ENCODE results near the gene IGSF23. TPM values are rescaled to one million over a fixed set of nuclear protein-coding genes. Genes with fewer than 3 reads are reported as not detected.
"Not testable (repeated sequence)": the region's sequence is repeated elsewhere in the genome, so short reads cannot be mapped to it uniquely, and the experiment has no call there.

The IGSF23 gene
- polyA plus RNA-seq, 3 donors = 0.62 TPM; not detected in 2

- WGBS, 3 donors = 87 to 95% (median 93%) methylated on average over 14 to 15 of the region's 15 CpGs
- no peak overlapping the region for H3K27ac ChIP-seq (ENCODE audit: low read depth, low read length)
Observed at GRCh38 chr19:44649578-44650145, 36.3 kb downstream of the IGSF23 start.

- 79 to 92% (median 92%) methylated on average over 5 of the region's 5 CpGs for WGBS, 3 donors
- H3K27ac ChIP-seq (ENCODE audit: low read depth, low read length) = no peak overlapping the region
Observed at GRCh38 chr19:44653343-44653742, 40.0 kb downstream of the IGSF23 start.

- 49 to 55% (median 49%) methylated on average over 16 of the region's 16 CpGs for WGBS, 3 donors
- no peak overlapping the region for H3K27ac ChIP-seq (ENCODE audit: low read depth, low read length)
Observed at GRCh38 chr19:44653977-44654774, 40.8 kb downstream of the IGSF23 start.

GRCh38 chr19:44657211-44657921, 44.0 kb downstream of the IGSF23 start:
- WGBS, 3 donors = 34 to 41% (median 41%) methylated on average over 25 of the region's 25 CpGs
- H3K27ac ChIP-seq (ENCODE audit: low read depth, low read length) = no peak overlapping the region

- 95 to 100% (median 97%) methylated on average over 3 of the region's 3 CpGs for WGBS, 3 donors
- H3K27ac ChIP-seq (ENCODE audit: low read depth, low read length) = no peak overlapping the region
Observed at GRCh38 chr19:44658069-44658733, 44.8 kb downstream of the IGSF23 start.

GRCh38 chr19:44660081-44660480, 46.7 kb downstream of the IGSF23 start:
- WGBS, 3 donors = 91 to 93% (median 92%) methylated on average over 4 of the region's 4 CpGs

GRCh38 chr19:44661205-44661604, 47.8 kb downstream of the IGSF23 start:
- H3K27ac ChIP-seq (ENCODE audit: low read depth, low read length) = no peak overlapping the region
- WGBS, 3 donors = 88 to 92% (median 91%) methylated on average over 11 of the region's 11 CpGs

More at GRCh38 chr19:44660081-44660480, 46.7 kb downstream of the IGSF23 start:
- no peak overlapping the region for H3K27ac ChIP-seq (ENCODE audit: low read depth, low read length)

GRCh38 chr19:44661904-44662303, 48.5 kb downstream of the IGSF23 start:
- H3K27ac ChIP-seq (ENCODE audit: low read depth, low read length) = no peak overlapping the region
- 78 to 86% (median 82%) methylated on average over 7 of the region's 7 CpGs for WGBS, 3 donors

- 62 to 82% (median 80%) methylated on average over 7 of the region's 7 CpGs for WGBS, 3 donors
- no peak overlapping the region for H3K27ac ChIP-seq (ENCODE audit: low read depth, low read length)
Observed at GRCh38 chr19:44662691-44663385, 49.5 kb downstream of the IGSF23 start.

GRCh38 chr19:44663996-44664395, 50.6 kb downstream of the IGSF23 start:
- H3K27ac ChIP-seq (ENCODE audit: low read depth, low read length) = no peak overlapping the region
- 96 to 97% (median 96%) methylated on average over 5 of the region's 5 CpGs for WGBS, 3 donors

- no peak overlapping the region for H3K27ac ChIP-seq (ENCODE audit: low read depth, low read length)
- WGBS, 3 donors = 88 to 94% (median 90%) methylated on average over 10 of the region's 10 CpGs
Observed at GRCh38 chr19:44664976-44665375, 51.6 kb downstream of the IGSF23 start.

- H3K27ac ChIP-seq (ENCODE audit: low read depth, low read length) = no peak overlapping the region
- WGBS, 3 donors = 82 to 87% (median 83%) methylated on average over 7 of the region's 7 CpGs
Observed at GRCh38 chr19:44666852-44667556, 53.6 kb downstream of the IGSF23 start.

- no peak overlapping the region for H3K27ac ChIP-seq (ENCODE audit: low read depth, low read length)
- 82 to 90% (median 83%) methylated on average over 2 of the region's 2 CpGs for WGBS, 3 donors
Observed at GRCh38 chr19:44668985-44669764, 55.8 kb downstream of the IGSF23 start.

GRCh38 chr19:44670027-44670426, 56.7 kb downstream of the IGSF23 start:
- 91 to 100% (median 98%) methylated on average over 2 of the region's 2 CpGs for WGBS, 3 donors
- not testable (repeated sequence) for H3K27ac ChIP-seq (ENCODE audit: low read depth, low read length)

- WGBS, 3 donors = 82 to 88% (median 88%) methylated on average over 2 of the region's 2 CpGs
- no peak within 1 kb of the TSS for H3K27ac ChIP-seq (ENCODE audit: low read depth, low read length)
Observed at GRCh38 chr19:44671400-44671799, 58.0 kb downstream of the IGSF23 start, which contains the start of gene CEACAM19. CEACAM19 (plus strand) TSS chr19:44671482; CDS start chr19:44671932, 450 bp downstream.

GRCh38 chr19:44672226-44672625, 58.9 kb downstream of the IGSF23 start:
- WGBS, 3 donors = 80 to 95% (median 81%) methylated on average over 1 of the region's 1 CpG
- H3K27ac ChIP-seq (ENCODE audit: low read depth, low read length) = no peak overlapping the region

- 86 to 94% (median 94%) methylated on average over 4 of the region's 4 CpGs for WGBS, 3 donors
Observed at GRCh38 chr19:44673510-44673909, 60.1 kb downstream of the IGSF23 start.

More at GRCh38 chr19:44673510-44673909, 60.1 kb downstream of the IGSF23 start:
- no peak overlapping the region for H3K27ac ChIP-seq (ENCODE audit: low read depth, low read length)
